ENCODE data around the gene FBXW11.

DNA sequence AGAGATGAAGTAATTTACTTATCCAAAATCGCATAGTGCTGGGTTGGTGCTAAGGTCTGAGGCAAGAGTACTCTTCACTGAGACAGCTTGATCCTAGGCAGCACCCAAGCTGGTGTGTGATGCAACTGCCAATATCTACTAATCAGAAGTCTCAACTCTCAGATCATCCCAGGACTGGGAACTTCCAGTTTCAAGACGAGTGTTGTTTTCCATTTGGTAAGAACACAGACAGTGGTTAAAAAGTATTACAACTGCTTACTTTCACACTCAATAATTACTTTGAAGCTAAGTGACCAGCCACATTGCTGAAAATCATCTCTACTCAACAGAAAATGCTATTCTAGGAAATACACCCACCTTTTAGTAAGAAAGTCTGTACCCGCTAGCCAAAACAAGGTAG lies 45.3 kb downstream of the FBXW11 start:
- no peak for TF ChIP-seq CTCF (IDR thresholded peaks at IDR 0.05)
- TF ChIP-seq POLR2A (IDR thresholded peaks at IDR 0.05) = no peak
- no peak for TF ChIP-seq POLR2AphosphoS5 (IDR thresholded peaks at IDR 0.05)
